Limb (tissue), 2 donors: Measurements from ENCODE around the gene SLC66A1.

Experiments
- DNase-seq, 2 donors: peaks; one replicate each; pipeline ENCODE4 v3.0.0-alpha.2; 2016; ENCODE audit errors: extremely low spot score in 2 of 2

The SLC66A1 gene

DNA sequence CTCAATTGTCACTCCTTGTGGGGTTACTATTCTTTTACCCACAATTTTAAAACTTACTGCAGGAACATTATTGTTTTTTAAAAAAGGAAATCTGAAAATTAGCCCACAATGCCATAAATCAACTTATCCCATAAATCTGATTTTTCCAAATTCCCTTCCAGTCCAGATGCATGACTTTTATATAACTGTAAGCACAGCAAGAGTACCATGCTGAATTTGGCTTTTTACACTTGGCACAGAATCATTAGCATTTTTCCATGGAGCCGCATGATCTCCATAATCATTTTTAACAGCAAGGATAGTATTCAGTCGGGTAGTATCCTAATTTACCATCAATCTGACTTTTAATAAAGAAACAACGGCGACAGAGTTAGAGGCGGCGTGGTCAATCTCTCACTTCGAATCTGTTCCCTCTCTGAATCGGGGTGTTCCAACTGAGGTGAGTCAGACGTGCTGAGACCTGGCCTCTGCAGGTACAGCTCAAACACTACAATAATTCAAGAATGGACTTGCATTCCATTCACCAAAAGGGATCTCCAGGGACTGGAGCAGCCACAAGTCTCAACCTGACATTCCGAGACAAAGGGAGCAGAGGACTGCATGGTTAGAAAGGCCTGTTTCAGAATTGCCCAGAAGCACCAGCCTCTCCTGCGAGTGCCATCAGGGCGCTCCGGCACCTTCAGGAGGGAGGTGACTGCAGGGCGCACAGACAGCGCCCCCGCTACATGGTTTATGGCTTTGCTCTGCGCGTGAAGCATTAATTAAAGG lies 48.9 kb downstream of the SLC66A1 start:
- no peak for DNase-seq

DNA sequence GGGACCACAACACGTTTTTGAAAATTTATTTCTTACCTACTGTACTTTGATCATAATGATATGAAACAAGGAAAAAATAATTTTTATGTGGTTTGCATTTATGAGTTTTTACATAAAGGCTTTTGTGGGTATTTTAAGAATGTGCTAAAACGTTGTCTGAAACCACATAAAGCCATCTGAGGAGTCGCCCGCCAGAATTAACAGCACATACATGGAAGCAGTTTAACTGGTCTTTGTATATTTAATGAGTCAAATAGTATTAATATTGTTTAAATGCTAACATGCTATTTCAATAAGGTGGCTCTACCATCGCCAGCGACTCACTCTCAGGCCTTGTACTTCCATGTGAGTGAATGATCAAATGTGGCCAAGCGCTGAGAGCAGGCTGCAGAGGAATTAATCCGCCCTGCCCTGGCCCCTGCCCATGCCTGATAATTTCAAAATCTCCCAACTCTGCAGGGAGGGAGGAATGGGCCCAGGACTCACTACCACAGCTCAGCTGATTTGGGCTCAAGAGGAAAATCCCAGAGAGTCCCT lies 49.6 kb downstream of the SLC66A1 start:
- DNase-seq = no peak

DNA sequence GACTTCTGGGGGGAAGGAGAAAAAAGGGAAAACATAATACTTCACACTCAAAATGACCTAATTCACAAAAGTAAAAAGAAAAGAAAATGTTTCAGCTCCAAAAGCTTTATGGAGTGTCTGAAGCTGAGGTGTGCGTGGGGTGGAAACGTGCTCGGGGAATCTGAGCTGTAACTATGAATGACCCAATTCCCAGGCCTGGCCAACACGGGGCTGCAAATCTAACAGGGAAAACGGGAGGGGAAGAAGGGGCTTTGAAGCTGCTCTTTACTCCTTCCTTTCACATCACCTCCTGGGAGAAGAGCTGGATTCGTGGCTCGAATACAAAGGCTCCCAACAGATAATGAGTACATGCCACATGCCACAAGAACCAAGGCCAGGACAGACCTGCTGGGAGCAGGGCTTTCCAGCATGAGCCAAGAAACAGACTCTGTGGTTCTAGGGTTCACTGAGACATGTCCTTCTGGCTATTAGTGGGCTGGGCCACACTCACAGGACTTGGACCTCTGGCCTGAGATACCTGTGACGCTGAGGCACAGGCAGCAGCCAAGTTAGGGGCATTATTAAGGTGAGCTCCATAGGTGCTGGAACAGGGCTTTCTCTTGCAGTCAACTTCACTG lies 51.5 kb downstream of the SLC66A1 start:
- no peak for DNase-seq

DNA sequence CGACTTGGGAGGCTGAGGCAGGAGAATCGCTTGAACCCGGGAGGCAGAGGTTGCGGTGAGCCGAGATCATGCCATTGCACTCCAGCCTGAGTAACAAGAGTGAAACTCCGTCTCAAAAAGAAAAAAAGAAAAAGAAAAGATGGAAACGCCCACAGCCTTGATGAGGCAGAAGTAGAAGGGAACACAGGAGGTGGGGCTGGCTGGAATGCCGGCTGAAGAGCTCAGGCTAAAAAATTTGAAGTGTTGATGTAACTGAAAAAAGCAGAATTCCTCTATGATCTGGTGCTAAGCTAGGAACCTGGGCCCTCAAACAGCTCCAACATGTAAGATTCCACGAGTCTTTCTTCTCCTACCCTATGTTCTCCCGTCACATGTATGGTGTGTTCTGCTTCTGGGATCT lies 53.6 kb downstream of the SLC66A1 start:
- DNase-seq = no peak

DNA sequence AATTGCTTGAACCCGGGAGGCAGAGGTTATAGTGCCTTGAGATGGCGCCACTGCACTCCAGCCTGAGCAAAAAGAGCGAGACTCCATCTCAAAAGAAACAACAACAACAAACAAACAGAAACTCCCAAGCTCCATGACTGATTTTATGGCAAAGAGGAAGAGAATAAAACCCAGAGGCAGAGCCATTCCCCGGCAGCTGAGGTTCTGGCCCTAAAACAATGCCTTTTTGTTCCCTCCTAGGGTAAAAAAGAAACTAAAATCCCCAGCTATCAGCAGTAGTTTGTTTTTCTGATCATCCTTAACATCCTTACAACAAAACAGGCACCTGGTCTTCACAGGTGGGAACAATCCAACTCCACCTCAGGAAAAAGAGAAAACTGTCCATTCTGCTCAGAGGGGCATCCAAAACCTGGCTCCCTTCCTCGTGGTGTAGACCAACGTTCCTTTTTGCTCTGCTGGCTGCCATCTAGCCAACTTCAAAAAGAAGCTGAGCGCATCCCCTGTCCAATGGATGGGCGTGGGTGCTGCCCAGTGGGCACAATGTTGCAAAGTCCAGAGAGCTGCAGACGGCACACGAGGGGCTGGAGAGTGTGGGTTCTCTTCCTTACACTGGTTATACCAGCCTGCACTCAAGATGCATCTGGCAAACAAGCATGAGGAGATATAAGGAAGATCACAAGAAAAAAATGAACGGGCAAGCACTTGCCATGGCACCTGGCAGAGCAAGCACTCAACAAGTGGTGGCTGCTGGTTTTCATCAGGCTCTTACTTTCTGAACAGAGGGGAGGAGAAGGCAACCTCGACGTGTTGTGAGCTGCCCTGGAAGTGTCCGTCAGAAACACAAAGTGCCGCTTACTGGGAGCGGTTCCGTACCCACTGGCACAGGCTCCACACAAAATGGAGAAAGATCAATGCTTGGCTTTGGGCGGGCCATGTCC lies 54.7 kb downstream of the SLC66A1 start:
- no peak for DNase-seq

DNA sequence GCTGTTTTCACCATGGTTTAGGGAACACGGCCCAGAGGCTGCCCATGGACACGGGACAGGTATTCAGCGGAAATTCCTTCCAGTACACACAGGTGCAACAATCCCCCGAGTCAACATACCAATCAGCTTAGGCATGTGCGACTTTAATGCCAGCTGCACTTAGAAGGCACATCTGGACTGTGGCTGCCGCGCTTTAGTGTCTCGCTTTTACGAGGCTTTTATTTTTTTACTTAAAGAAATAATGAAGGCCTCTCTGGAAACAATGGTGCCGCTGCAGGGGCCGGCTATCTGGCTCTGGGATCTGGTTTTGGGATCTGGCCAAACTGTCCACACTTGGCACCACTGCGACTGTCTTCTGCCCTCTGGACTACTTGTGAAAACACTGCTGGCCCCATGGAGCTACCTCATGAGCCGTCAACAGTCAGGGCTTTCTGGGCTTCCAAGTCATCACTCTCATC lies 55.5 kb downstream of the SLC66A1 start:
- no peak for DNase-seq

DNA sequence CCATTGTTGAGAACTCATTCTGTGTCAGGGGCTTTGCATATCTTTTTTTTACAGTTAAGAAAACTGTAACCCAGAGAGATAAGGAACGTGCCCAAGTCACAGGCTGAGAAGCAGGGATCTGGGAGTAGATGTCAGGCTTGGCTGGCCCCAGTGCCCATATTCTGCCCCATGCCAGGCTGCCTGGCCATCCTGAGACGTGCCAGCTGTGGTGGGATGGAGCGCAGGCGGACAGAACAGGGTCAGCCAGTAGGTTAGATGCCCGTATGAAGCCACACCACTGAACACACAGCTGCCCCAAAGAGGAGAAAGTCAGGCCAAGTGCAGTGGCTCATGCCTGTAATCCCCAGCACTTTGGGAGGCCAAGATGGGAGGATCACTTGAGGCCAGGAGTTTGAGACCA lies 55.9 kb downstream of the SLC66A1 start:
- DNase-seq = no peak

DNA sequence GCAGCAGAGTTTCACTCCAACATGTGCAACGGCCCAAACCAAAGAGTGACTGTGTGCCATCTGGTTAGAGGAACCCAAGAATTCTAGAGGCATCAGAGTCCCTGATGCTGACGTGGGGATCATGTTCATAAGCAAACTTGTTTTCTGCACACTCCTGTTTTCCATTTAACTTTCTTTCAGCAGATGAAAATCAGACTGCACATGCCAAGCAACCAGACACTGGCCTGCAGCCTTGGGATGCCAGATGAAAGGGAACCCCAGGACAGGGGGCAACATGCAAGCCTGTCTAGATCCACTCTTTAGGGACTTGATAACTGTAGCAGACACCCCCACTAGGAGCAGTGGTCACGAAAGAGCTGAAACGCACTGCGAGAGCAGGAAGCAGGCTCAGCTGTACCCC lies 56.8 kb downstream of the SLC66A1 start:
- no peak for DNase-seq

DNA sequence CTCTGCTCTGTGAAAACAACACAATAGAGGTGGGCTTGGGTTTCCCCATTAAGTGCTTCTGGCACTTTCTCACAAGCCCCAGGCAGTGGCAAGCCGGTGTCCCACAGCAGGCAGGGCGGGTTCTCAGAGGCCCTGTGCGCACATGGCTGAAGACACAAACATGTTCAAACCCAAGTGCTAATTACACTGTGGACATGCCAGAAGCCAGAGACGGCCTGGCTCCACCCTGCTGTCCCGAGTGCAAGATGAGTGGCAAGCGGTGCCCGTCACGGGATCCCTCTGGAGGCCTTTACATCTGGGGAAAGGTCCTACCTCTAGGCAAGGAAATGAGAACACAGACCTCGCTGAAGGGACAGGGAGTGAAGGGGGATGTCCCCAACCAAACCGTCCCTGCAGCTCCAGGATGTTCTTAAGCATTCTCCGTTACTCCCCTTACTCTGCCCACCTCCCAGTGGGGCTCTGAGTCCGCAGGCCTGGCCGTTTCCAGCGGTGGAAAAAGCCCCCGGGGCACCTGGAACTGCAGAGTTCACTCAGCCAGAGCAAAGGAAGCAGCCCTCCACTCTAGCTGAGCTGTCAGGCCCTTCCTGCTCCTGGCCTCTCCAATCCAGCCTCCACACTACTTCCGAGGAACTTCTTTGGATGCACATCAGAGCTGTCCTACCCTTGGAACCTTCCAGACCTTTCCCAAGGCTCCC lies 57.4 kb downstream of the SLC66A1 start:
- no peak for DNase-seq

DNA sequence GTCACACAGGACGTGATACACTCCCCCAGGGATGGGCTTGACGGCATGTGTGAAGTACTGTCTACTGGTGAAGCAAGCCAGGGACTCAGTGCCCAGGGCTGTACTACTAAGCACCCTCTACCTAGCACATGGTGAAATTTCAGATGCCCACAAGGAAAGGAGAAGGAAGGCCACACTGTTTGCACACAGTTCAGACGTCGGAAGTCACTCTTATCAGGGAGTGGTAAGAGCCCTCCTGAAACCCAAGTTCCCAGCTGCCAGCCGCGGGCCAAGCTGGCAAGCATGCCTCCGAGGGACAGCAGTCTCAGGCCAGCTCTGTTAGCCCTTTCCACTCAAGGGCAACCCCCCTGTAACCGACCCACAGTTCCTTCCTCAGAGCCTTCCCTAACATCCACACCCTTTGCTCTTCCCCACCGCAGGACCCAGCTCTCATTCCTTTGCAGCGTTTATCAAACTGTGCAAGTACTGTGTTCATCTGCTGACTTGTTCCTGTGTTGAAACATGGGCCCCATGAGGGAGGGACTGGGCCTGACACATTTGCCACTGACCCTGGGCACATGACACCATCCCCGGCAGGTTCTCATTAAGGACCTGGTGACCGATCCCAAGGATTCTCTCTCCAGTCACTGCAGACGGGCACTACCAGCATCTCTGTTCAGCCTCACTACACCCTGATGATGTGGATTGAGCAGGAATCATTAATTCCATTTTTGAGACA lies 58.5 kb downstream of the SLC66A1 start:
- DNase-seq = no peak

DNA sequence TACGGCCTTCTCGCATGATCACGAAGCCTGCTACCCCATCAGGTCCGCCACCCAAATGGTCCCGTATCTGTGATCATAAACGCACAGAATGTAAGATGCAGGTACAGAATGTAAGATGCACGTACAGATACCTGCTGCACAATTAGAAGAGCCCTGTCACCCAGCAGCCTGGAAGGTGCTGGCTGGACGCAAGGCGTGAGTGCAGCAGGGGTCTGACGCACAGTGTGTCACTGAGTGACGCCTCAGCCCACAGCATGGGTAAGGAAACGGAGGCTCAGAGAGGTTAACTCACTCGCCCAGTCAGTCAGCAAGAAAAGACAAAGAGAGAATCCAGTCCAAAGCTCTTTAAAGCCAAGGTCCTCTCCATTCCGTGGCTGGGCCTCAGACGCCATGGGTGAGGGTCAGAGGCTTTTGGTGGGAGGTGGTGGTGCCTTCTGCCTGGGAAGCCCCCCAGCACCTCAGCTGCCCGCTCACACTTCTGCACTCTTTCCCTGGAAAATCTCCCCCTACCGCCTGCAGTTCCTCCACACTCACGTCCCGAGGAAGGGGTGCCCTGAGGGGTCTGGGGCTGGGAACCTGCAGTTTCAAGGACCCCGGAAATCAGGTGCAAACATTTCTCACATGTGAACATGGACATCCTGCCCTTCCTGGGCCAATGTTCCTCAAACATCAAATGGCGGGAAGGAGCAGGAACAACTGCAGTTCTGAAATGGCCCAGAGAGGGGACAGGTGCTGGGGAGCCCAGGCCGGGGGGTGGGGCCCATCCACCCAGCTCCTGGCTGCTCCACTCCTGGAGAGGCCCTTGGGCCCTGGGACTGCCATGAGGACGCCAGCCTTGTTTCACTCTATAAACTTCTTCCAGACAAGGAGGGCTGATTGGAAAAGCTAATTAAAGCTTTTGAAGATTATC lies 59.4 kb downstream of the SLC66A1 start:
- DNase-seq = no peak

DNA sequence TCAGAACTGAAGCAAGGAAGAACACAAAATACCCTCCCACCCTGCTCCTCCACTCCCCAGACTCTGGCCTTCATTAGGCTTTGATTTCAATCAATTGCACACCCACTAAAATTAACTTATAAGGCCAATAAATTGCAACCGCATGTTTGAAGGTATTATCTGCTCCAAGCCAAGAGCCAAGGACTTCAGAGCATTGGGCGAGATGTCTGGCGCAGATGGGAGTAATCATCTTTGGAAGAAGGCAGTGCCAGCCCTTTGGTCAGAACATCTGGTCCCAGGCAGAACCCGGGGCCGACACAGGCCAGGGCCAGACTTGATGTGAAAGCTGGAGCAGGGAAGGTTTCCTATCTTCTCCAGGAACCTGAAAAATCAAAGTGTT lies 60.0 kb downstream of the SLC66A1 start:
- no peak for DNase-seq

DNA sequence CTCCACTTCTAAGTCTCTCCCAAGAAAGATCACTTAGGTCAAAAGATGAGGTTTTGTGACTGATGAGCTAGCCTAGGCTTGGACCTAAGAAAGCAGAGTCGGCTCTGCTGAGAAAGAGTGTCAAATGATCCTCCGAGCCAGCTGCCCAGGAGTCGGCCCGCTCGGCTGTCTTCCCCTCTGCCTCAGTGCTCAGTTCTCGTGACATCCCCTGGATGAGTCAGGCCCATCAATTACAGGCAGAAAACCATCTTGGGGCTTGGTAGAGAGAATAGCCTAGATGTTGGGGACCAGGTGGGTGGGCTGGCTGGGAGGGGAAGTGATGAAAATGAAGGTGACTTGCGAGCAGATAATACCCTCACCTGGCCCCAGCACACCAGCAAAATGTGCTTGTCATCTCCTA lies 60.5 kb downstream of the SLC66A1 start:
- DNase-seq = no peak

DNA sequence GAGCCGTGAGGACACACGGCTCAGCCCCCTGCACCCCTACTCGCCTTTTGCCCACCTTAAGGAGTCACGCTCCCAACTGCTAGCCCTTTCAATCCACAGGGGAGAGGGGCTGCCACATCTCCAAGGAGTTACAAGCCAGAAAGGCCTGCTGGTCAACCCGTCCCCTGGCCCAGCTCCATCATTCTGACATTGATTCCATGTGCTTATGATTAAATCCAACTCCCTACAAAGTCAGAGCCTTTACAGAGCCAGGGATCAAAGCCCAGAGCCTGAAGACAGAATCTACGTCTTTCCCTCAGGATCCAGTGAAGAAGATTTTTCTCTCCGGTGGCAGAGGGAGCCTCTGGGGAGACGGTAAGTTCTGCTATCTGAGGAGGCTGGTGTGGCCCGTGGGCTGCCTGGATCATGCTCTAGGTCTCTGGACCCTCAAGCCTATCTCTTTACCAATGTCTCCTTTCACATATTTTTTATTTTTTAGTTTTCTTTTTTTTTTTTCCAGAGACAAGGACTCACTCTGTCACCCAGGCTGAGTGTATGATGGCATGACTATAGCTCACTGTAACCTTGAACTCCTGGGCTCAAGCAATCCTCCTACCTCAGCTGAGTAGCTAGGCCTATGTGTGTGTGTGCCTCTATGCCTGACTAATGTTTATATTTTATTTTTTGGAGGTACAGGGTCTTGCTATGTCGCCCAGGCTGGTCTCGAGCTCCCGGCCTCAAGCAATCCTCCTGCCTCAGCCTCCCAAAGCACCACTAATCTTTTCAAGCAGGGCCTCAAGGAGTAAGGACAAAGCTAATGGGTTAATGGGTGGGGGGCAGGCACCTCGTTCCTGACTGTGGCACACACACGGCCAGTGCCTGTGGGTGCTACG lies 61.3 kb downstream of the SLC66A1 start:
- no peak for DNase-seq

DNA sequence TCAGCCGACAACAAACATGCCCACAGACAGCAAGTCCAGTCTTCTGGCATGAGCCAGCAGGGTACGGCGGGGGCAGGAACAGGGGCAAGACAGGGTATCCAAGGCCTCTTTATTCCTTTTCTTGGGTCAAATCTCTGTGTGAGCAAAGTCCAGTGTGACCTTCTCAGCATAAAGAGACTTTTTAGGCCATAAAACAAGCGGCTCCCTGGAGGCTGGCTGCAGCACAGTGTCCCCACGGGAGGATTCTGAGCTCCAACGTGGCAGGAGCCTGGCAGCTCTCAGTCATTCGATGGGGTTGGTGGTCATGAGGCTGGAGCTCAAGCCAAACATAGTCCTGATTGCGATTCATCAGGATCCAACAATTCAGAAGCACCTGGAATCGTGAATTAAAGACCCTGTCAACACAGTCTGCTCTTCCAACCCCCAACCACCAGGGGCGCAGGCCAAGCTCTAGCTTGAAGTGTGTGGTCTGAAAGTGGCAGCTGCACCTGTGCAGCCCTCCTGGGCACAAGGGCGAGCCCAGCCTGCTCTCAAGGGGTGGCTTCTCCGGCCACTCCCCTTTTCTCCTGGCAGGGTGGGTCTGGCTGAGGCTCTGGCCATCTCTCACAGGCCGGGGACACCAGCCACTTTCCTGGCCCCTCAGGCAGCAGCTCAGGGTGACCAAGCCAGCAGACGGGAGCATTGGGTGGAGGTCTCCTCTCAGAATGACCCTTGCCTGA lies 62.1 kb downstream of the SLC66A1 start:
- no peak for DNase-seq

DNA sequence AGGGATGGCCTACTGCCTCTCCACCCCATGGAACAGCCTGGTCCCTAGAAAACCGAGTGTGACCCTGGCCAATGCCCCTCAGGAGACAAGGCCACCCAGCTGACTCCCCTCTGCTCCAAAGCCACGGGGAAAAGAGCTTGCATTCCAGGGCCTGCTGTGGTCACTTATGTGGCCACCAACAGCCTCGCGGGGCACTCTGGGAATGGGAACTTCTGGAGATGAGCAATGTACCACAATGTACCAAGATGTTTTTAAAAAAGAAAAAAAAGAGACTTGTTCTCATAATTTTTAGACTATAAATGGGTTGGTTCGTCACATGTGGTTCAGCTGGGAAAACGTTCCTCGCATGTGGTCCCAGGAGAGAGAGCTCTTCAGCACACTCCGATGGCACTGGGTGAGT lies 62.8 kb downstream of the SLC66A1 start:
- DNase-seq = no peak

DNA sequence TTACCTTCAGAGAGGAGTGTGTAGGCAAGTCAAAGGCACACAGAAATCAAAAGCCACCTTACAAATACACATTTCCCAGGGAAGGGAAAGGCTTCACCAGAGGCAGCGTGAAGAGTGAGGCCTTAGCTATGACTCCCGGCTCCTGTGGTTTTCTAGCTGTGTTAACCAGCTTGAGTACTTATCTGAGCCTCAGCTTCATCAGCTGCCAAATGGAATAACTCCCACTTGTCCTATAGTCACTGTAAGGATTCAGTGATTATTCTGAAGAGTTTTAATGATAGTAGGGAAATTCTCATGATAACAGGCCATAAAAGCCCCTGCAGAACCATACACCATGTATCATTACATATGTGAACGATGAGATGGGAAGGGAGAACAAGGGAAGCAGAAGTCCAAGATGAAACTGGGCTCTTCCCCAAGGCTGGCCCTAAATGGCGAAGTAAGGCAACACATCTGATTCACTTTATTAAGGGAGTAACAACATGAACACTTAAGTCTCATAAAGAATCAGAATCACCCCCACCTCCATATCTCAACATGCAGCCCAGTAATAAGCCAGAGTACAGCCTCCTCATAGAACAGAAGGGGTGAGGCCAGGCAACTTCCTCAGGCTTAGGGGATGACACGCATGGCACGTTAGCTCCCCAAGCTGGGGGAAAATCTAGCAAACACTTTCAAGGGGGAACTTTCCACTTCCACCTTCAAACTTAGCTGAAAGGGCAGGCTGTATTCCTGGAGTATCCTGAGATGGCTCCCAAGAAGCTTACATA lies 63.7 kb downstream of the SLC66A1 start:
- no peak for DNase-seq
